ENCODE results near the gene CEP70. TPM values are rescaled to one million over a fixed set of nuclear protein-coding genes. Genes with fewer than 3 reads are reported as not detected.

Gene CEP70
- polyA plus RNA-seq, 3 donors: 0.11 TPM; not detected in 2

DNA sequence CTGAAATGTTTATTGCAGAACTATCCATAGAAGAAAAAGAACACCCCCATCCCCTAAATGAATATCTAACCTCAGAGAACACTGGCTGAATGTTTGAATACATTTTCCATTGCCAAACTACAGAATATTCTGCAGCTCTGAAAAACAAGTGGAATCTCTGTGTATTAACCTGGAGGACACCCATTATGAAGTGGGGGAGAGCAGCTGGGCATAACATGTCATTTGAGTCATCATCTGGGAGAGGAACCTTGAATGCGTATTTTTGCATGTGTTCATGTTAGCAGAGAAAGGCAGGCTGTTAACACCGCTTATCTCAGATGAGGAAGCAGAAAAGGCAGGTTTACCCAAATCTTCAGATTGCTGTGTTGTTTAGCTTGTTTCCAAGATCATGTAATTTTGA is 128.1 kb downstream of the CEP70 start:
- no peak overlapping the region for H3K27ac ChIP-seq (ENCODE audit: low read depth in 1 of 2, low read length in 2 of 2)
- H2AFZ ChIP-seq (ENCODE audit: insufficient read depth, low read depth, low read length, poor library complexity, severe bottlenecking): no peak overlapping the region
- no peak overlapping the region for H3K9ac ChIP-seq (ENCODE audit: insufficient read depth, low read length, poor library complexity, severe bottlenecking)
- H3K36me3 ChIP-seq (replicated peaks in 1 of 2; ENCODE audit: control insufficient read depth in 1 of 2, insufficient read depth in 2 of 2, low read length in 2 of 2): no peaks in the 10 kb centered on the region
- peaks cover 2 to 18% (median 5%) of the 10 kb centered on the region in 3 donors for H3K27me3 Mint-ChIP-seq (ENCODE audit: low read depth in 3 of 3)
- no peaks in the 10 kb centered on the region for H3K9me3 ChIP-seq (replicated peaks in 1 of 2; ENCODE audit: control insufficient read depth in 1 of 2, insufficient read depth in 1 of 2, low read length in 2 of 2)
- no peak overlapping the region for H3K4me3 Mint-ChIP-seq
- H3K27me3 ChIP-seq (ENCODE audit: control insufficient read depth in 2 of 2, insufficient read depth in 2 of 2, low read length in 2 of 2): no peaks in the 10 kb centered on the region
- H4K20me1 ChIP-seq (ENCODE audit: insufficient read depth, low read length): no peaks in the 10 kb centered on the region
- no peak overlapping the region for H3K4me3 ChIP-seq (replicated peaks in 1 of 3; ENCODE audit: low read depth in 2 of 3, low read length in 3 of 3)
- intact Hi-C loops (cut with micrococcal nuclease): no loop called here
- H3K4me1 Mint-ChIP-seq: no peaks in the 10 kb centered on the region
- DNase-seq: no peak
- H3K36me3 Mint-ChIP-seq: no peaks in the 10 kb centered on the region
- no peaks in the 10 kb centered on the region for H3K4me1 ChIP-seq (ENCODE audit: control insufficient read depth in 1 of 2, insufficient read depth in 2 of 2, low read length in 2 of 2)
- peaks cover 0 to 3% (median 0%) of the 10 kb centered on the region in 7 donors for H3K9me3 Mint-ChIP-seq
- WGBS (ENCODE audit: insufficient coverage): 70% methylated on average over 1 of the region's 2 CpGs
- no peak overlapping the region for H3K4me2 ChIP-seq (replicated peaks; ENCODE audit: extremely low read depth, low read length, poor library complexity, severe bottlenecking)
- H3K27ac Mint-ChIP-seq: no peak overlapping the region
- H3K79me2 ChIP-seq (ENCODE audit: insufficient read depth, low read length): no peaks in the 10 kb centered on the region
- TF ChIP-seq, protein P1, sequence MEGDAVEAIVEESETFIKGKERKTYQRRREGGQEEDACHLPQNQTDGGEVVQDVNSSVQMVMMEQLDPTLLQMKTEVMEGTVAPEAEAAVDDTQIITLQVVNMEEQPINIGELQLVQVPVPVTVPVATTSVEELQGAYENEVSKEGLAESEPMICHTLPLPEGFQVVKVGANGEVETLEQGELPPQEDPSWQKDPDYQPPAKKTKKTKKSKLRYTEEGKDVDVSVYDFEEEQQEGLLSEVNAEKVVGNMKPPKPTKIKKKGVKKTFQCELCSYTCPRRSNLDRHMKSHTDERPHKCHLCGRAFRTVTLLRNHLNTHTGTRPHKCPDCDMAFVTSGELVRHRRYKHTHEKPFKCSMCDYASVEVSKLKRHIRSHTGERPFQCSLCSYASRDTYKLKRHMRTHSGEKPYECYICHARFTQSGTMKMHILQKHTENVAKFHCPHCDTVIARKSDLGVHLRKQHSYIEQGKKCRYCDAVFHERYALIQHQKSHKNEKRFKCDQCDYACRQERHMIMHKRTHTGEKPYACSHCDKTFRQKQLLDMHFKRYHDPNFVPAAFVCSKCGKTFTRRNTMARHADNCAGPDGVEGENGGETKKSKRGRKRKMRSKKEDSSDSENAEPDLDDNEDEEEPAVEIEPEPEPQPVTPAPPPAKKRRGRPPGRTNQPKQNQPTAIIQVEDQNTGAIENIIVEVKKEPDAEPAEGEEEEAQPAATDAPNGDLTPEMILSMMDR (IDR thresholded peaks at IDR 0.05): no peak

DNA sequence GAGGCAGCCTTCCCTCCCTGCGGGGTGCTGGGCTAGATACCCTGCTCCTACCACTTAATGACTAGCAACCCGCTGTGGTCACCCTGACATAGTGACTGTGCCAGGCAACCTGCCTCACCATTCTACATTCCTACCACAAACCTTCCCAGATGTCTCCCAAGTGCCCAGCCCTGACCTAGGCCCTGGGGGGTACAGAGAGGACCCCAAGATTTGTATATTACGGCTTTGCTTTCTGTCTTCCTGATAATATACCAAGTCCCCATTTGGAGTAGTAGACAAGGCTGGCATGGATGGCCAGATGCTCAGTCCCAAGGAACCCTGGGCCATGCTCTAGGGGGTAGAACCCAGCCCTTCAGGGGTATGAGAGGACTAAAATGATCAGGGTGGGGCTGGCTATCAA is 128.6 kb downstream of the CEP70 start:
- no peak for DNase-seq
- no peak overlapping the region for H3K9ac ChIP-seq (ENCODE audit: insufficient read depth, low read length, poor library complexity, severe bottlenecking)
- Mint-ChIP-seq H3K4me1 (no peaks in the 10 kb centered on the region), H3K4me3 (no peak overlapping the region), H3K36me3 (no peaks in the 10 kb centered on the region), H3K9me3 (peaks cover 0 to 3% (median 0%) of the 10 kb centered on the region in 7 donors), H3K27me3 (ENCODE audit: low read depth in 3 of 3) (peaks cover 2 to 18% (median 5%) of the 10 kb centered on the region in 3 donors), H3K27ac (no peak overlapping the region)
- no peak overlapping the region for H3K27ac ChIP-seq (ENCODE audit: low read depth in 1 of 2, low read length in 2 of 2)
- H3K4me1 ChIP-seq (ENCODE audit: control insufficient read depth in 1 of 2, insufficient read depth in 2 of 2, low read length in 2 of 2): no peaks in the 10 kb centered on the region
- no peak overlapping the region for H2AFZ ChIP-seq (ENCODE audit: insufficient read depth, low read depth, low read length, poor library complexity, severe bottlenecking)
- no peak overlapping the region for H3K4me2 ChIP-seq (replicated peaks; ENCODE audit: extremely low read depth, low read length, poor library complexity, severe bottlenecking)
- no peaks in the 10 kb centered on the region for H3K36me3 ChIP-seq (replicated peaks in 1 of 2; ENCODE audit: control insufficient read depth in 1 of 2, insufficient read depth in 2 of 2, low read length in 2 of 2)
- no peaks in the 10 kb centered on the region for H3K9me3 ChIP-seq (replicated peaks in 1 of 2; ENCODE audit: control insufficient read depth in 1 of 2, insufficient read depth in 1 of 2, low read length in 2 of 2)
- TF ChIP-seq, protein P1 (IDR thresholded peaks at IDR 0.05): no peak
- H3K27me3 ChIP-seq (ENCODE audit: control insufficient read depth in 2 of 2, insufficient read depth in 2 of 2, low read length in 2 of 2): no peaks in the 10 kb centered on the region
- no peak overlapping the region for H3K4me3 ChIP-seq (replicated peaks in 1 of 3; ENCODE audit: low read depth in 2 of 3, low read length in 3 of 3)
- intact Hi-C loops (cut with micrococcal nuclease): no loop called here
- WGBS (ENCODE audit: insufficient coverage): no CpG with 5 or more reads among the region's 3 CpGs
- H4K20me1 ChIP-seq (ENCODE audit: insufficient read depth, low read length): no peaks in the 10 kb centered on the region
- no peaks in the 10 kb centered on the region for H3K79me2 ChIP-seq (ENCODE audit: insufficient read depth, low read length)
